ENCODE results near the gene SPAG4.

SPAG4 gene

DNA sequence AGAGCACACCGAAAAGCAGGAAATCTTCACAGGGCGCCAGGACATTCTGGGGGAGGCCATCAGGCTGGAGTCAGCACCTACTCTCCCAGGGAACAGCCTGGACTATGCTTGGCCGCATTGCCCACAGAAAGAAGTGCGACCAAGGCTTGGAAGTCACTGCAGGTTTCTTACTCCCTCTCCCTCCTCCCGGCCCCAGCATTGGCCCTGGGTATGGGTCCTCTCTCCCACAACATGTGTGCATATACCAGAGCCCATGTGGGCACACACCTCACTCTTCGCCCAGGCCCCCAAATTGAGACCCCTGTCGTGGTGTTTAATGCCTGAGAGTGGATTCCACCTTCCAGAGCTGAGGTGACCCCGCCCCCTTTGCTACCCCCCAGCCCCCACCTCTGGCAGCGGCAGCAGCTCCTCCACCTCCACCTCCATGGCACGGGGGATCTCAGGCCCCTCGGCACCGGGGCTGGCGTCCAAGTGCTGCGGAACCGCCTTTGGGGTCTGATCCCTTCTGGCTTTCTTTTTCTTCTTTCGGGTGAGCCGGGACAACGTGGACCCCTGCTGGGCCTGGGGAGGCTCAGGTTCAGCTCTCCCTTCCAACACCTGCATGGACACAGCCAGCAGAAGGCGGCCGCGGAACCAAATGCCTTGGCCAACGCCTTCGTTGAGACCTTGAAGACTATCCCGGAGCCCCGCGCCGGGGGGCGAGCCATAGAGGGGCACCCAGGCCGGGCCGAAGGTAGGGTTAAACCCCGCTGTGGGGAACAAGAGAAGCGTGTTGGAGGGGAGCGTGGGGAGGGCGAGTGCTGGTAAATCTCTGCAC, 15.2 kb upstream of the SPAG4 start:
- no peak for DNase-seq (ENCODE audit: low spot score)

DNA sequence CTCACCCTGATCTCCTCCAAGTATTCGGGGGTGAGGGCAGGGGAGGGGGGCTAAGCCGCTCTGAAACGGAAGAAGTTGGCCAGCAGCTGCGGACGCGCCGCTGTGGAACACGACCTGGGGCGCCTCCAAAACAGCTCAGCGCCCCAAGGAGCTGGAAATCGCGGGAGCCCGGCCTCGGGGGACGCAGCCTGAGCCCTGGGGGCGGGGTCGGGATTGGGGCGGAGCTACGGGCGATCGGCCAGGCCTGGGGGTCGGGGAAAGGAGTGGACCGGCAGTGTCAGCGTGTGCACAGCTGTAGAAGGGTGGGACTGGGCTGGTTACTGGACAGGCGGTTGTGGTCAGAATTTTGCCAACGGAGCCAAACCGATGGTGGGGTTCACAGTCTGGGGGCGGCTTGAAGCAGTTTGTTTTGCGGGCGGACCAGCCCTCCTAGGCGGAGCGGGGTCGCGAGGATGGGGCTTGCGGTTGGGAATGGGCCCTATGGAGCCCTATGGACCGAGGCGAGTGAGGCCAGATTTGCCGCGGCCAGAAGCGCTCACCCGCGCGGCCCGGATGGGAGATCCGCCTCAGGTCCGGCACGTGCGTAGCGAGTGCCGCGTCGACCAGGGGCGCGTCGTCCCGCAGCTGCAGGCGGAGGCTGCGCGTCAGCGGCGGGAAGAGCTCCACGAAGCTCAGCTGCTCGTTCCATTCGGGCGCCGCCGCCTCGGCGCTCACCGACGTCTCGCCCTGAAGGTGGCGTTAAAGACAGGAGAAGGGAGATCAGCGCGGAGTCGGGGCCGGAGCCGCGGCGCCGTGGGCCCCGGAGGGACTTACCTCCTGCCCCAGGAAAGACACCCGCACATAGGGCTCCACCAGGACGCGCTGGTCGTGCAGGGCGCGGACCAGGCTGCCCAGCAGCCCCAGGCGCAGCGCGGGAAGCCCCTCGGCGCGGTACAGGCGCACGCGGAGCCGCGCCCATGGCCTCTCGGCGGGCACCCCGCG, 14.3 kb upstream of the SPAG4 start:
- DNase-seq (ENCODE audit: low spot score), result peak; percentile 74

DNA sequence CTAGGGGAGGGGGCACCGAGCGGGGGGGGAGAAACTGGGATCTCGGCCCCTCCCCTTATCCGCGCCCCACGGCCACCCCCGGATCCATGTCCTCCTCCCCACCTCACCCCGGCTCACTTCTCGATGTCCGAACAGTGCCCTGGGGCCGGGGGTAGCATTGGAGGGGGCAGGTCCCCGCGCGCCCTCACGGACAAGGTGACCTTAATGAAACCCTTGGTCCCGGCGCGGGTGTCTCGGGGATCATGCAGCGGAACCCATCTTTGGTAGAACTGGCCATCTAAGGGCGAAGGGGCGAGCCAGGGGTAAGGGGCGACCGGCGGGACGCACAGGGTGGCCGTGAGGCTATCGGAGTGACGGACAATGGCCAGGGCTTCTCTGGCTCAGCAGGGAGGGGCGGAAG, 13.6 kb upstream of the SPAG4 start:
- DNase-seq (ENCODE audit: low spot score), result no peak

DNA sequence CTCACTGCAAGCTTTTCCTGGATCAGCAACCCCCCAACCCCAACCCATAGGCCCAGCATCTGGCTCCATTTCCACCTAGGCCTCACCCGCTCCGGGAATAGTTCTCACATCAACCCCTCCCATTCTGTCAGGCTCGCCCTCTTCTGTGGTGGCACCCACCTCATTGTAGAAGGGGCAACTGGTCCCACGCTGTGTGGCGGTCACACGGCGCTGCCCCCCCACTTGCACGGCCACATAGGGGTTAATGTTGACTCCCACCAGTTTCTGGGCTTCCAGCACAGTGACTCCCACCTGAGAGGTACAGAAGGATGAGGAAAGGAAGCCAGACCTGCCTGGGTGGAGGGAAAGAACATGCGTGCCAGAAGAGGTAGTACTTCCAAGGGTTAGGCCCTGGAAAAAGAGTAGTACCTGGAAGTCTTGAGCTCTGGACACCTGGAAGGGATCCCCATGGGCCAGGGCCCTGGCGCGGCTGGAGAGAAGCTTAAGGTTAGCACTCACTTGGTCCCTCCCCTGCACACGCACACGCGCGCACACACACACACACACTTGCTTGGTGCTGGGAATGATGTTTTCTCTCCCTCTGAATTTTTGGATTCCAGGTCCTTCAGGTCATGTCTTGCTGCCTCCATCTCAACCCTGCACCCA, 12.7 kb upstream of the SPAG4 start:
- no peak for DNase-seq (ENCODE audit: low spot score)

DNA sequence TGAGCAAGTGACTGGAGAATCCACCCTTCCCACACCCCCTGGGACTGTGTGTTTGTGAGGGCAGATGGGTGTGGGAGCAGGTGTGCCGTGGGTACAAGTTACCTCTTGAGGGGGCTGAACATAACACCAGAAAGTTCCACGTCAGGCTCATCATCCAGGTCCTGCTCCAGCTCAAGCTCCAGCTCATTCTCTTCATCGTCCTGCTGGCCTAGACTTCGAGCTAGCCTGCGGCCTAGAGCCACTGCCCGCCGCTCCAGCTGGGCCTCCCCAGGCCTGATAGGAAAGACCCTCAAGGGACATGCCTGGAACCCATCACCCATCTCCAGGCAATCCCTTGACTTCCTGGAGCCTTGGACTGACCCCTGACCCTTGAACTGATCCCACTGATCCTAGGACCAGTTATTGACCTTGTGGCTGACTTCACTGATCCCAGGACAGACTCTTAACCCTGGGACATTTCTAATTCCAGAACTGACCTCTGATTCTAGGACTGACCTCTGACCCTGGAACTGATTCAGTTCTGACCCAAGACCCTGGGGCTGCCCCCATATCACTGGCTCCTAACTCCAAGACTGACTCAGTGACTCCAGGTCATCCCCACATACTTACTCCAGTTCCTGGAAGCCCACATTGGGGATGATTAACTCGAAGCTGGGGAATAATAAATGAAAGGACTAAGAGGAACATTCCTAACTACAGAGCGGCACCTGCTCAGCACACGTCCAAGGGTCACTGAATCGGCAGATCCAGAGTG, 11.8 kb upstream of the SPAG4 start:
- DNase-seq (ENCODE audit: low spot score), result peak; percentile 85

DNA sequence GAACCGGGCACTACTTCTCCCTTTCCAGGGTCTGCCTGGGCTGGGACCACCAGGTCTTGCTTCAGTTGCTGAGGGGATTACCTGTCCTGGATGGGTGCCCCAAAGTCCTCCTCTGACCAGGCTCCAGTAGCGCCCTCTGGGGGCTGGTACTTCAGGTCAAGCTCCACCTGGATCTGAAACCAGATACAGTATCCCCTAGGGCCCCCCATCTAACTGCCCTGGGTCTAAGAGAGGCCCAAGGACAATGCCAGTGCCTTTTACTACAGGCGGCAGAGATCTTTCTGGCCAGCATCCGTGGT, 11.2 kb upstream of the SPAG4 start:
- no peak for DNase-seq (ENCODE audit: low spot score)

DNA sequence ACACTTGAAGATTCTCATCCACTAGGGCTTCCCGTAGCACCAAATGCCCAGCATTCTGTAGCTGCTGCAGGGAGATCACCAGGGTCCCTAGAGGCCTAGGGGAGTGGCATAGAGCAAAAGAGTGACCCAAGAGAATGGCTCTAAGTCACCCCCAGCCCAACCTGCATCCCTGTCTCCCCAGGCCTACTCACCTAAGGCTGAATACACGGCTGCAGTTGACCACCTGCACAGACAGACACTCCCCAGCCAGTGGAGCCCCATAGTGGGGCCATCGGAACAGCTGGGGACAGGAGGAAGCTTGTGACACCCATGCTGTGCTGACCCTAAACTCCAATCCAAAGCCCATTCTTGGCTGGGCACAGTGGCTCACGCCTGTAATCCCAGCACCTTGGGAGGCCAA, 9.5 kb upstream of the SPAG4 start:
- DNase-seq (ENCODE audit: low spot score), result no peak

DNA sequence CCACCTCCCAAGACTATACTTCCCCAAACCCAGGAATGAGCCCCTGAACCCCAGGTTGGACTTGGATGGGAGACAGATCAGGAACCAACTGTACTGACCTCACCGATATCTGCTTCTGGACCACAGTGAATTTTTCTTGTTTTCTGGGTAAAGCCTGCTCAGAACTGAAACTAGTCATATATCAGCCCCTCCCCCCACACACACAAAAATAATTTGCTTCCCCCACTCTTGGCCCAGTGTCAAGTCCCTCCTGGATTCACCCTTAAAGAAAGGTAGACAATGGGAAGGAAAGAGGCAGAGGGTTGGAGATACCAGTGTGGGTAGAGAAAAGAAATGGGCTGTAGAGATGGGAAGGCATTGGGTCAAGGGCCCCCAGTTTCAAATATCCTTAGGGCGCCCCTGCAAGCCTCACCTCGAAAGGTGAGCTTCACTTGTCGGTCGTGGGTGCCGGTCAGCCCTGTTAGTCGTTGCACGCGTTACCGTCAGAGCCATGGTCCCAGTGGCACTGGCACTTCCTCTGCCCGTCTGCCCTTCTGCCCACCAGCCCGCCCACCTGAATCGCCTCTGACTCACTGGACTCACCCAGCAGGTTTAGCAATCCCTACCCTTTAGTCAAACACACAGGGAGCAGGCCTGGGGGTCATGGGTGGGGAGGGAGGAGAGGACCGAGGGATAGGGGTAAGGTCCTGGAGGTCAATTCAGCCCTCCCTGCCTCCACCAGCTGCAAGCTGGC, 8.5 kb upstream of the SPAG4 start:
- DNase-seq (ENCODE audit: low spot score), result peak; percentile 68

DNA sequence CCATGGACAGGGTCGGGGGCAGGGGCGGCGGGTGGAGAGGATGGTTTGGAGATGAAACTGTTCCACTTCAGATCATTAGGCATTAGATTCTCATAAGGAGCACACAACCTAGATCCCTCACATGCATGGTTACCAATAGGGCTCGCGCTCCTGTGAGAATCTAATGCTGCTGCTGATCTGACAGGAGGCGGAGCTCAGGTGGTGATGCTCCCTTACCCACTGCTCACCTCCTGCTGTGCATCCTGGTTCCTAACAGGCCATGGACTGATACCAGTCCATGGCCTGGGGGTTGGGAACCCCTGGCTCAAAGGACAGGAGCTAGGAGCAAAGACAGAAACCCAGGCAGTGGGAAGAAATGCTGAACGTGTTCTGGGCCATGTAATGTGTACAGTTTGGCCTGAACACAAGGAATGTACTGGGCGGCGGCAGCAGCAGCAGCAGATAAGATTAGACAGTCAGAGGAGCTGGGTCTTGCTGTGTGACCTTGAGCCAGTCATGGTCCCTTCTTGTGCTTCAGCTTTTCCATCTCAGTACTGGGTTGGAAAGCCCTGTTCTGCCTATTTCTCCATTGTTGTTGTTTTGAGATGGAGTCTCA, 4.7 kb upstream of the SPAG4 start:
- DNase-seq (ENCODE audit: low spot score), result no peak

DNA sequence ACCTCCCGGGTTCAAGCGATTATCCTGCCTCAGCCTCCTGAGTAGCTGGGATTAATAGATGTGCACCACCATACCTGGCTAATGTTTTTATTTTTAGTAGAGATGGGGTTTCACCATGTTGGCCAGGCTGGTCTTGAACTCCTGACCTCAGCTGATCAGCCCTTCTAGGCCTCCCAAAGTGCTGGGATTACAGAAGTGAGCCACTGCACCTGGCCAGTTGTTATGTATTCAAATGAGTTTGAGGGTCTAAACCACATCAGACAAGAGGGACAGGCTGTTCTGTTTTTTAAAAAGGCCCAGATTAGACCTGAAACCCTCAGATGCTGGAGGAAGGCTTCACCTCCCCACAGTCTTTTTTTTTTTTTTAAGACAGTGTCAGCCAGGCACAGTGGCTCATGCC, 4.1 kb upstream of the SPAG4 start:
- no peak for DNase-seq (ENCODE audit: low spot score)

DNA sequence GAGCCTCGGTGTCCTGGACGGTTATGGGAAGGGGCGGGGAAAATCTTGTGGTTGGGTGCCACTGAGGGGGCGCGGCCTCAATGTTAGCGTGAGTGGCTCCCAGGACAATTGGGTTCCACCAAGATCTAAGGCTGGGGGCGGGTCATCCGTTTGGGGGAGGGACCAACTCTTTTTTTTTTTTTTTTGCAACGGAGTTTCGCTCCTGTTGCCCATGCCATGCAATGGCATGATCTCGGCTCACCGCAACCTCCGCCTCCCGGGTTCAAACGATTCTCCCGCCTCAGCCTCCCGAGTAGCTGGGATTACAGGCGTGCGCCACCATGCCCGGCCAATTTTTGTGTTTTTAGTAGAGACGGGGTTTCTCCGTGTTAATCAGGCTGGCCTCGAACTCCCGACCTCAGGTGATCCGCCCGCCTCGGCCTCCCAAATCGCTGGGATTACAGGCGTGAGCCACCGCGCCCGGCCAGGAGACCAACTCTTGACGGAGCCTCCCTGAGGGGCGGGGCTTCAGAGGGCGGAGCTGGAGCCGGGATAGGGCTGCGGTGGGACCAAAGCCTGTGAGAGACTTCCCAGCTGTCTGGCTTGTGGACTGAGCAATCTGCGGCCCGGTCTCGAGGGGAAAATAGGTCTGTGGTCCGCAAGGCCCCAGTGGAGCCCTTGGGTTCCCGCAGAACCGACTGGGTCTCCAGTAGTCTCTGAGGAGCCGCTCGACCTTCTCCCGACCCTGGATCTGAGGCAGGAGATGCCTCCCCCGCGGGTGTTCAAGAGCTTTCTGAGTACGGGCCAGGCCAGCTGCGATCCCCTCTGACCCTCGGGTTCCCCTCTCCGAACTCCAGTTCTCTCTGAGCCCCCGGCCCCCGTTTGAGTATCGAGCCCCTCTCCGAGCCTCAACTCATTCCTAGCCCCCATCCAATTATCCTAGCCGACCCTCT, 1.1 kb downstream of the SPAG4 start:
- DNase-seq (ENCODE audit: low spot score), result peak; percentile 86

DNA sequence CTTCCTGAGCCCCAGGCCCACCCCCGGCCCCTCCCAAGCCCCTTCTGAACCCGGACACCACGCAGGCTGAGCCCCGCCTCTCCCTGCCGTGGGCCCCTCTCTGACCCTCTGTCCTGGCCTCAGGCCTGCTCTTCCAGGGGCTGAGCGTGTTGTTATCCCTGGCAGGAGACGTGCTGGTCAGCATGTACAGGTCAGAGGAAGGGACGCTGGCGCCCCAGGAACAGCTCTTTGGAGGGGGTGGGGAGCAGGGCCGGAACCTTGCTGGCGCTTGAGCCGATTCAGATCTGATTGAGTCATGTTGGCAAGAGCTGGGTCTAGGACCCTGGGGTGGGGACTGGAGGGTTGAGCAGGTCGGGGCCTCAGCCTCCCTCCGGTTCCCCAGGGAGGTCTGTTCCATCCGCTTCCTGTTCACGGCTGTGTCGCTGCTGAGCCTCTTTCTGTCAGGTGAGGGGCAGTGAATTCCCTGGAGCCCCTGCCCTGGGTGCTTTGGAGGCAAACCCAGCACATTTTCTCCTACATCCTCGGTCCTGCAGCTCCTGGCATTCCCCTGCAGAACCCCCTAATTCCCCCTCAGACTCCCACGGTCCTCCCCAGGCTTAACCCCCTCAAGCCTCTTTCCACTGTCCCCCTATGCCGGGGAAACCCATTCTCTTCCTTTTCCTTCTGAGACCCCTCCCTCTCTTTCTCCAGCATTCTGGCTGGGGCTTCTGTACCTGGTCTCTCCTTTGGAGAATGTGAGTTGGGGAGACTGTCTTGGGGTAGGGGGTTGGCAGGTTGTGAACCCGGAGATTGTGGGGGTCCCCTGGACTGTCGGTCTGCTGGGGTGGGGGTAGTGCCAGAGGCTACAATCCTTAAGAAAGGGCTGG, 2.0 kb downstream of the SPAG4 start:
- peak; percentile 94 for DNase-seq (ENCODE audit: low spot score)

DNA sequence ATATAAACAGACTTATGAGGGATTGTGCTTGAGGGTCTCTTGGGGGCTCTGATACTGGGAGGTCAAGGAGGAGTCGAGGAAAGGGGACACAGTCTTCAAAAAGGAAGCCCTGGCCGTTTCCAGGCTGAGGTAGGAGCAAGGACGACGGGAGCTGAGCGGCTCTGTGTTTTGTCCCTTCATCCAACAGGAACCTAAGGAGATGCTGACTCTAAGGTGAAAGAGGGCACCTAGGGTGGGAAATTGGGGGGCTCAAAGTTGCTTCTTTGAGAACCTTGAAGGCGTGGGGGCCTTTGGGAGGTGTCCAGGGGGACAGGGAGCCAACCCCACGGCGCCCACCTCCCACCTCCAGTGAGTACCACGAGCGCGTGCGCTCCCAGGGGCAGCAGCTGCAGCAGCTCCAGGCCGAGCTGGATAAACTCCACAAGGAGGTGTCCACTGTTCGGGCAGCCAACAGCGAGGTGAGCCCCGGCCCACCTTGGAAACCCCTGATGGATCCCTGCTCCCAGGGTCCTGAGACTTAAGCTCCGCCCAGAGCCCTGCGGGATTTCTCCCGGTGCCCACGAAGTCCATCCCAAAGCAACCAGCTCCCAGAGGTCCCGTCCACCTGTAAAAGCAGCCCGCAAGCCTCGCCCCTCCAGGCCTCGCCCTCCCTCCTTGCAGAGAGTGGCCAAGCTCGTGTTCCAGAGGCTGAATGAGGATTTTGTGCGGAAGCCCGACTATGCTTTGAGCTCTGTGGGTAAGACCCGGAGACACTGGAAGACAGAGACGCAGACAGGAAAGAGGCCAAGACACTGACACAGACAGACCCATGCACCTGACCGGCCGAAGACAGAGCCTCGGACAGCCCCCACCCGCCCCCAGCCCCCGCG, 2.9 kb downstream of the SPAG4 start:
- DNase-seq (ENCODE audit: low spot score), result peak; percentile 49

DNA sequence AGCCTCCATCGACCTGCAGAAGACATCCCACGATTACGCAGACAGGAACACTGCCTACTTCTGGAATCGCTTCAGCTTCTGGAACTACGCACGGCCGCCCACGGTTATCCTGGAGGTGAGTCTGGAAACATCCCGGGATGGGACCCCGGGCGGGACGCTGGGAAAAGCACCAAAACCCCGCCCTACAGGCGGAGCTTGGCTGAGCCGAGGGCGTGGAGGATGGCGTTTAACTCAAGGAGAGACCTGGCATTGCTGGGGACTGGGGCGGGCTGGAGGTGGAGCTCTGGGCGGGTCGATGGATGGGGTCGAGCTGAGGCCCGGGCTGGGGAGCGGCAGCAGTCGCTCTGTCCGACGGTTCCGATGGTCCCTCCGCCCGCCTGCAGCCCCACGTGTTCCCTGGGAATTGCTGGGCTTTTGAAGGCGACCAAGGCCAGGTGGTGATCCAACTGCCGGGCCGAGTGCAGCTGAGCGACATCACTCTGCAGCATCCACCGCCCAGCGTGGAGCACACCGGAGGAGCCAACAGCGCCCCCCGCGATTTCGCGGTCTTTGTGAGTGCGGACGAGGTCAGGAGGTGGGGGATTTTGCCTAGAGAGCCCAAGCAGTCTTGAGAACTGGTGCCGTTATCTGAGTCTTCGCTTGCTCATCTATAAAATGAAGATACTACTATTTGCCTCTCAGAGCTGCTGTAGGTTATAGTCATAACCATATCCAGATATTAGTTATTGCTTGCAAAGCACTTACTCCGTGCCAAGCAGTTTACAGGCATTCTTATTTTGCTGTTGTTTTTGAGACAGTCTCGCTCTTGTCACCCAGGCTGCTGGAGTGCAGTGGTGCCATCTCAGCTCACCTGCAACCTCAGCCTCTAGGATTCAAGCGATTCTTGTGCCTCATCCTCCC, 3.8 kb downstream of the SPAG4 start:
- DNase-seq (ENCODE audit: low spot score), result peak; percentile 96

DNA sequence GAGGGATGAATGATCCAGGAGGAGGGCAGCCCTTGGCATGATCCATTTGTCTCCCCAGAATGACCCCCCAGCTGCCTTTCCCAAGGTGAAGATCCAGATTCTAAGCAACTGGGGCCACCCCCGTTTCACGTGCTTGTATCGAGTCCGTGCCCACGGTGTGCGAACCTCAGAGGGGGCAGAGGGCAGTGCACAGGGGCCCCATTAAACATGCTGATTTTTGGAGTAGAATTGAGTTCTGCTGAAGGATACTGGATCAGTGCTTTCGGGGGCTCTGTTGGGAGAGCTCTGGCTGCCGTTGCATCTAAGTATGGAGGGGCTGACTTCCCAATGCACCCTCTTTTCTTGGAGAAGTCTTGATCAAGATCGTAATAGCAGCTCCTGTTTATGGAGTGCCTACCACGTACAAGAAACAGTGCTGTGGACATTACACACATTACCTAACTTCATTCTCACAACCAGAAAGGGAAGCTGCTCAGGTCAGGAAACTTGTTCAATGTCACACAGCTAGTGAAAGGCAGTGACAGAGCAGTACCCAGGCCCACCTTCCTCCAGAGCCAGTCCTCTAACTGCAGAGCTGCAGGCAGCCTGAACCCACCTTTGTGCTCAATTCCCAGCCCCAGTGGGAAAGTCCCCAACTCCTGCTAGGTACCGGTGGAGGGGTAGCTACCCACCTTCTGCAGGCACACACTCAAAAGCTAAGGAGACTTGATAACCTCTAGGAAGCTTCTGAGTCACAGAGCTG, 5.4 kb downstream of the SPAG4 start:
- DNase-seq (ENCODE audit: low spot score), result no peak

DNA sequence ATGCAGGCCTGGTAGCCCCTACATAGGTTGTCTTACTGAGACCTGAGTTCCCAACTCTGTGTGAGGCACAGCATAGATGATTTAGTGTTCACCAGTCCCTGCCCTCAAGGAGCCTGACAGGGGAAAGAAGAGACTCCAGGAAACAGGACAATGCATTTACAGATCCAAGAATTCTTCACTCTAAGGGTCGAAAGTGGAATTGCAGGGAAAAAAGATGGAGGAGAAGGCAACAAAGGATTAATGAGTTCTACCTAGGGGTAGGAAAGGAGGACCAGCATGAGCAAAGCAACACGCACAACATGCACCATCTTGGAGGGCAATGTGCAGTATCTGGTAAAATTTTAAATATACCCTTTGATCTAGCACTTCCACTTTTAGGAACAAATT, 5.9 kb downstream of the SPAG4 start:
- no peak for DNase-seq (ENCODE audit: low spot score)

Measured in kidney tubule cell (primary cell).